HepG2 (cell line): ENCODE data around the gene NUDT3. TPM values are rescaled to one million over a fixed set of nuclear protein-coding genes. Genes with fewer than 3 reads are reported as not detected.

Experiments
- CCDC6 ChIP-seq: sonication (generic); formaldehyde crosslinking; IDR thresholded peaks from 2 replicates; pipeline ENCODE4 v1.8.1; 2022; ENCODE audit warnings: mild to moderate bottlenecking, missing genetic modification reagents, moderate library complexity
- E2F1 ChIP-seq: sonication (generic); formaldehyde crosslinking; IDR thresholded peaks from 2 replicates; pipeline ENCODE4 v1.5.0; 2020; ENCODE audit warnings: missing genetic modification reagents
- EED ChIP-seq: sonication (generic); formaldehyde crosslinking; IDR thresholded peaks from 2 replicates; pipeline ENCODE4 v1.5.0; 2020; ENCODE audit warnings: mild to moderate bottlenecking, missing genetic modification reagents
- EP300 ChIP-seq, 3 experiments: sonication (generic) in 1 of 3; formaldehyde crosslinking in 1 of 3; IDR thresholded peaks; 2 replicates each; pipeline versions ENCODE4 v1.5.1 to v1.6.1; 2011 to 2020; ENCODE audit warnings: low read depth in 2 of 3, low read length in 2 of 3, borderline replicate concordance in 1 of 3, improper control_type of control experiment in 1 of 3, mild to moderate bottlenecking in 1 of 3, missing genetic modification reagents in 1 of 3, moderate library complexity in 1 of 3
- FOXC1 ChIP-seq: sonication (generic); formaldehyde crosslinking; IDR thresholded peaks from 2 replicates; pipeline ENCODE4 v1.8.0; 2022; ENCODE audit warnings: mild to moderate bottlenecking, missing genetic modification reagents, borderline replicate concordance
- FOXK2 ChIP-seq: fragments of 450-650 bp; IDR thresholded peaks from 2 replicates; pipeline ENCODE4 v1.6.1; 2016
- SNAI1 ChIP-seq: sonication (generic); formaldehyde crosslinking; IDR thresholded peaks from 2 replicates; pipeline ENCODE4 v1.5.0; 2020; ENCODE audit warnings: mild to moderate bottlenecking, missing genetic modification reagents, borderline replicate concordance
- ZNF768 ChIP-seq: sonication (generic); formaldehyde crosslinking; IDR thresholded peaks from 2 replicates; pipeline ENCODE4 v1.4.0; 2020; ENCODE audit warnings: missing genetic modification reagents
- polyA plus RNA-seq, 8 experiments: library from polyadenylated mRNA; depleted of rRNA in 3 of 8; stranded (reverse) in 7 of 8; unstranded in 1 of 8; fragments of >200 nt; fragmentation: Illumina TruSeq in 4 of 8; extraction: Trizol in 4 of 8; gene quantifications; 2 replicates each; pipeline versions ENCODE4 v1.2.1 to v1.2.3, GENCODE V29; 2011 to 2016; ENCODE audit warnings: low read depth in 4 of 8, missing spikeins in 1 of 8, mixed read lengths in 1 of 8; ENCODE audit not compliant: insufficient read depth in 1 of 8
- total RNA-seq, 5 experiments: library from RNA; depleted of rRNA; stranded (reverse); fragments of >200 nt; fragmentation: Illumina TruSeq; extraction: Trizol; gene quantifications; 2 replicates each; pipeline ENCODE4 v1.2.3, GENCODE V29; 2016; ENCODE audit warnings: low read depth in 1 of 5
- TF ChIP-seq, protein P1 (sequence below): sonication (generic); formaldehyde crosslinking; IDR thresholded peaks from 2 replicates; pipeline ENCODE4 v1.4.0; 2020; ENCODE audit warnings: missing genetic modification reagents
- TF ChIP-seq, protein P2 (sequence below): sonication (generic); formaldehyde crosslinking; IDR thresholded peaks from 2 replicates; pipeline ENCODE4 v1.4.0; 2020; ENCODE audit warnings: low read depth, missing genetic modification reagents
- TF ChIP-seq, protein P3 (sequence below): sonication (generic); formaldehyde crosslinking; IDR thresholded peaks from 2 replicates; pipeline ENCODE4 v1.4.0; 2020; ENCODE audit warnings: low read depth, mild to moderate bottlenecking, missing genetic modification reagents
- TF ChIP-seq, protein P4 (sequence below): sonication (generic); formaldehyde crosslinking; IDR thresholded peaks from 2 replicates; pipeline ENCODE4 v1.9.0; 2021; ENCODE audit warnings: missing genetic modification reagents, borderline replicate concordance

The NUDT3 gene
- total and polyA plus RNA-seq, 2 of the 13 experiments (the other 11 are each of a cell fraction or from before 2014, with no cell fraction given) = 20.2 to 20.6 TPM

DNA sequence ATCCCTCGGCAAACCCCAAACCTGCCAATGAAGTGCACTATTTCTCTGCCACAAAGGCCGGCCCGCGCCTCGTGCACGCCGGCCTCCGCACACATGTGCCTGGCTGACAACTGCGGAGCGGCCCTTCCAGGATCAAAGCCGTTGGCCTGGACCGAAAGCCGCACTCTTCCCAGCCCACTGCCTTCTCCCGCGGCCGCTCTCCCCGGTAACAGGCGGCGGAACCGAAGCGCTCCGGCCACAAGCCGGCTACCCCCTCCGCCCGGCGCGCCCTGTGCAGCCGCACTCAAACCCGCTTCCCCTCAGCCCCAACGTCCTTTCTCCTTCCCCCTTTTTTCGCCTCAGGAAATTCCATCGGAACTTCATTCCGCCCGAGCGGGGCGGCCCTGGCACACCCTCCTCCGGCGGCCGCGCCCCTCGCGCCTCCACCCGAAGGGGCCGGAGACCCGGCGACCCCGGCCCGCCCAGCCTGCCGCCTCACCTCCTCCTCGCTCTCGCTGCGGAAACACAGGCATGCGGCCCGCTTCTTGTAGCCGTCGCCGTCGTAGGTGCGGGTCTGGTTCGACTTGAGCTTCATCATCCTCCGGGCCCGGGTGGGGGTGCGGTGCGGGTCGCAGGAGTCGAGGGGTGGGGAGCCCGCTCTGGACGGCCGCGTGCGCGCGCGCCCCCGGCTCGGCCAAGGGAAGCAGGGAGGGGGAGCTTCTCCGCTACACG lies 528 bp downstream of the NUDT3 start (continued):
- TF ChIP-seq, protein P1, sequence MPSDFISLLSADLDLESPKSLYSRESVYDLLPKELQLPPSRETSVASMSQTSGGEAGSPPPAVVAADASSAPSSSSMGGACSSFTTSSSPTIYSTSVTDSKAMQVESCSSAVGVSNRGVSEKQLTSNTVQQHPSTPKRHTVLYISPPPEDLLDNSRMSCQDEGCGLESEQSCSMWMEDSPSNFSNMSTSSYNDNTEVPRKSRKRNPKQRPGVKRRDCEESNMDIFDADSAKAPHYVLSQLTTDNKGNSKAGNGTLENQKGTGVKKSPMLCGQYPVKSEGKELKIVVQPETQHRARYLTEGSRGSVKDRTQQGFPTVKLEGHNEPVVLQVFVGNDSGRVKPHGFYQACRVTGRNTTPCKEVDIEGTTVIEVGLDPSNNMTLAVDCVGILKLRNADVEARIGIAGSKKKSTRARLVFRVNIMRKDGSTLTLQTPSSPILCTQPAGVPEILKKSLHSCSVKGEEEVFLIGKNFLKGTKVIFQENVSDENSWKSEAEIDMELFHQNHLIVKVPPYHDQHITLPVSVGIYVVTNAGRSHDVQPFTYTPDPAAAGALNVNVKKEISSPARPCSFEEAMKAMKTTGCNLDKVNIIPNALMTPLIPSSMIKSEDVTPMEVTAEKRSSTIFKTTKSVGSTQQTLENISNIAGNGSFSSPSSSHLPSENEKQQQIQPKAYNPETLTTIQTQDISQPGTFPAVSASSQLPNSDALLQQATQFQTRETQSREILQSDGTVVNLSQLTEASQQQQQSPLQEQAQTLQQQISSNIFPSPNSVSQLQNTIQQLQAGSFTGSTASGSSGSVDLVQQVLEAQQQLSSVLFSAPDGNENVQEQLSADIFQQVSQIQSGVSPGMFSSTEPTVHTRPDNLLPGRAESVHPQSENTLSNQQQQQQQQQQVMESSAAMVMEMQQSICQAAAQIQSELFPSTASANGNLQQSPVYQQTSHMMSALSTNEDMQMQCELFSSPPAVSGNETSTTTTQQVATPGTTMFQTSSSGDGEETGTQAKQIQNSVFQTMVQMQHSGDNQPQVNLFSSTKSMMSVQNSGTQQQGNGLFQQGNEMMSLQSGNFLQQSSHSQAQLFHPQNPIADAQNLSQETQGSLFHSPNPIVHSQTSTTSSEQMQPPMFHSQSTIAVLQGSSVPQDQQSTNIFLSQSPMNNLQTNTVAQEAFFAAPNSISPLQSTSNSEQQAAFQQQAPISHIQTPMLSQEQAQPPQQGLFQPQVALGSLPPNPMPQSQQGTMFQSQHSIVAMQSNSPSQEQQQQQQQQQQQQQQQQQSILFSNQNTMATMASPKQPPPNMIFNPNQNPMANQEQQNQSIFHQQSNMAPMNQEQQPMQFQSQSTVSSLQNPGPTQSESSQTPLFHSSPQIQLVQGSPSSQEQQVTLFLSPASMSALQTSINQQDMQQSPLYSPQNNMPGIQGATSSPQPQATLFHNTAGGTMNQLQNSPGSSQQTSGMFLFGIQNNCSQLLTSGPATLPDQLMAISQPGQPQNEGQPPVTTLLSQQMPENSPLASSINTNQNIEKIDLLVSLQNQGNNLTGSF (CRISPR knock-in tag) = peak; percentile 4; the same call in 1 of the 2 replicates
- no peak for TF ChIP-seq E2F1 (CRISPR knock-in tag)
- no peak for TF ChIP-seq CCDC6 (CRISPR knock-in tag)
- TF ChIP-seq SNAI1 = peak; percentile 78
- peak; percentile 71; the same call in 1 of the 2 replicates for TF ChIP-seq ZNF768
- TF ChIP-seq EED (CRISPR knock-in tag) = no peak
- TF ChIP-seq FOXK2 = no peak
- TF ChIP-seq FOXC1 (CRISPR knock-in tag) = peak; percentile 63; the same call in 1 of the 2 replicates
- TF ChIP-seq EP300 (IDR thresholded peaks at IDR 0.05; ENCODE audit: low read depth in 2 of 2, low read length in 2 of 2) = no peak
- peak; percentile 41; the same call in 1 of the 2 replicates for TF ChIP-seq EP300 (CRISPR knock-in tag; IDR thresholded peaks at IDR 0.05; ENCODE audit: borderline replicate concordance)
- TF ChIP-seq, protein P2, sequence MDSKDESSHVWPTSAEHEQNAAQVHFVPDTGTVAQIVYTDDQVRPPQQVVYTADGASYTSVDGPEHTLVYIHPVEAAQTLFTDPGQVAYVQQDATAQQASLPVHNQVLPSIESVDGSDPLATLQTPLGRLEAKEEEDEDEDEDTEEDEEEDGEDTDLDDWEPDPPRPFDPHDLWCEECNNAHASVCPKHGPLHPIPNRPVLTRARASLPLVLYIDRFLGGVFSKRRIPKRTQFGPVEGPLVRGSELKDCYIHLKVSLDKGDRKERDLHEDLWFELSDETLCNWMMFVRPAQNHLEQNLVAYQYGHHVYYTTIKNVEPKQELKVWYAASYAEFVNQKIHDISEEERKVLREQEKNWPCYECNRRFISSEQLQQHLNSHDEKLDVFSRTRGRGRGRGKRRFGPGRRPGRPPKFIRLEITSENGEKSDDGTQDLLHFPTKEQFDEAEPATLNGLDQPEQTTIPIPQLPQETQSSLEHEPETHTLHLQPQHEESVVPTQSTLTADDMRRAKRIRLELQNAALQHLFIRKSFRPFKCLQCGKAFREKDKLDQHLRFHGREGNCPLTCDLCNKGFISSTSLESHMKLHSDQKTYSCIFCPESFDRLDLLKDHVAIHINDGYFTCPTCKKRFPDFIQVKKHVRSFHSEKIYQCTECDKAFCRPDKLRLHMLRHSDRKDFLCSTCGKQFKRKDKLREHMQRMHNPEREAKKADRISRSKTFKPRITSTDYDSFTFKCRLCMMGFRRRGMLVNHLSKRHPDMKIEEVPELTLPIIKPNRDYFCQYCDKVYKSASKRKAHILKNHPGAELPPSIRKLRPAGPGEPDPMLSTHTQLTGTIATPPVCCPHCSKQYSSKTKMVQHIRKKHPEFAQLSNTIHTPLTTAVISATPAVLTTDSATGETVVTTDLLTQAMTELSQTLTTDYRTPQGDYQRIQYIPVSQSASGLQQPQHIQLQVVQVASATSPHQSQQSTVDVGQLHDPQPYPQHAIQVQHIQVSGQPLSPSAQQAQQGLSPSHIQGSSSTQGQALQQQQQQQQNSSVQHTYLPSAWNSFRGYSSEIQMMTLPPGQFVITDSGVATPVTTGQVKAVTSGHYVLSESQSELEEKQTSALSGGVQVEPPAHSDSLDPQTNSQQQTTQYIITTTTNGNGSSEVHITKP (CRISPR knock-in tag) = no peak
- TF ChIP-seq, protein P3, sequence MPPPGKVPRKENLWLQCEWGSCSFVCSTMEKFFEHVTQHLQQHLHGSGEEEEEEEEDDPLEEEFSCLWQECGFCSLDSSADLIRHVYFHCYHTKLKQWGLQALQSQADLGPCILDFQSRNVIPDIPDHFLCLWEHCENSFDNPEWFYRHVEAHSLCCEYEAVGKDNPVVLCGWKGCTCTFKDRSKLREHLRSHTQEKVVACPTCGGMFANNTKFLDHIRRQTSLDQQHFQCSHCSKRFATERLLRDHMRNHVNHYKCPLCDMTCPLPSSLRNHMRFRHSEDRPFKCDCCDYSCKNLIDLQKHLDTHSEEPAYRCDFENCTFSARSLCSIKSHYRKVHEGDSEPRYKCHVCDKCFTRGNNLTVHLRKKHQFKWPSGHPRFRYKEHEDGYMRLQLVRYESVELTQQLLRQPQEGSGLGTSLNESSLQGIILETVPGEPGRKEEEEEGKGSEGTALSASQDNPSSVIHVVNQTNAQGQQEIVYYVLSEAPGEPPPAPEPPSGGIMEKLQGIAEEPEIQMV (CRISPR knock-in tag) = no peak; the same call in 1 of the 2 replicates
- TF ChIP-seq, protein P4, sequence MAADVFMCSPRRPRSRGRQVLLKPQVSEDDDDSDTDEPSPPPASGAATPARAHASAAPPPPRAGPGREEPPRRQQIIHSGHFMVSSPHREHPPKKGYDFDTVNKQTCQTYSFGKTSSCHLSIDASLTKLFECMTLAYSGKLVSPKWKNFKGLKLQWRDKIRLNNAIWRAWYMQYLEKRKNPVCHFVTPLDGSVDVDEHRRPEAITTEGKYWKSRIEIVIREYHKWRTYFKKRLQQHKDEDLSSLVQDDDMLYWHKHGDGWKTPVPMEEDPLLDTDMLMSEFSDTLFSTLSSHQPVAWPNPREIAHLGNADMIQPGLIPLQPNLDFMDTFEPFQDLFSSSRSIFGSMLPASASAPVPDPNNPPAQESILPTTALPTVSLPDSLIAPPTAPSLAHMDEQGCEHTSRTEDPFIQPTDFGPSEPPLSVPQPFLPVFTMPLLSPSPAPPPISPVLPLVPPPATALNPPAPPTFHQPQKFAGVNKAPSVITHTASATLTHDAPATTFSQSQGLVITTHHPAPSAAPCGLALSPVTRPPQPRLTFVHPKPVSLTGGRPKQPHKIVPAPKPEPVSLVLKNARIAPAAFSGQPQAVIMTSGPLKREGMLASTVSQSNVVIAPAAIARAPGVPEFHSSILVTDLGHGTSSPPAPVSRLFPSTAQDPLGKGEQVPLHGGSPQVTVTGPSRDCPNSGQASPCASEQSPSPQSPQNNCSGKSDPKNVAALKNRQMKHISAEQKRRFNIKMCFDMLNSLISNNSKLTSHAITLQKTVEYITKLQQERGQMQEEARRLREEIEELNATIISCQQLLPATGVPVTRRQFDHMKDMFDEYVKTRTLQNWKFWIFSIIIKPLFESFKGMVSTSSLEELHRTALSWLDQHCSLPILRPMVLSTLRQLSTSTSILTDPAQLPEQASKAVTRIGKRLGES (CRISPR knock-in tag) = no peak
